T-helper 2 cell treated with Interferon-gamma antibody and Interleukin-4, amounts not matched to agents 5 μg/mL and 100 μg/mL, for 36 hours (primary cell): ENCODE results near the gene LY6G5B.

Experiments used
- DNase-seq: peaks from one replicate; pipeline ENCODE4 v3.0.0; 2021; ENCODE audit warnings: low spot score
- H3K27ac Mint-ChIP-seq: one replicate; pipeline ENCODE4 v1.8.0; 2021; ENCODE audit warnings: mild to moderate bottlenecking, mixed read lengths
- H3K27me3 Mint-ChIP-seq: one replicate; pipeline ENCODE4 v1.8.0; 2021; ENCODE audit warnings: low read depth, mixed read lengths
- H3K36me3 Mint-ChIP-seq: one replicate; pipeline ENCODE4 v1.8.0; 2021; ENCODE audit warnings: low read depth, mixed read lengths
- H3K4me1 Mint-ChIP-seq: one replicate; pipeline ENCODE4 v1.8.0; 2021; ENCODE audit warnings: low read depth, mixed read lengths
- H3K4me3 Mint-ChIP-seq: one replicate; pipeline ENCODE4 v1.8.0; 2022; ENCODE audit warnings: mild to moderate bottlenecking, moderate library complexity, mixed read lengths
- H3K9me3 Mint-ChIP-seq: one replicate; pipeline ENCODE4 v1.8.0; 2021; ENCODE audit warnings: mixed read lengths

Gene LY6G5B

GRCh38 chr6:31652925-31653724 is 16.7 kb upstream of the LY6G5B start:
- Mint-ChIP-seq H3K36me3 (peaks cover 48% of the 10 kb centered on the region), H3K27ac (peak overlapping the region; percentile 98), H3K4me3 (peak overlapping the region; percentile 97), H3K4me1 (peaks cover 49% of the 10 kb centered on the region), H3K27me3 (no peaks in the 10 kb centered on the region), H3K9me3 (no peaks in the 10 kb centered on the region)
- DNase-seq: peak; percentile 88

GRCh38 chr6:31654574-31655348 is 15.0 kb upstream of the LY6G5B start:
- H3K4me1 Mint-ChIP-seq: peaks cover 56% of the 10 kb centered on the region
- peaks cover 44% of the 10 kb centered on the region for H3K36me3 Mint-ChIP-seq
- no peaks in the 10 kb centered on the region for H3K9me3 Mint-ChIP-seq
- H3K4me3 Mint-ChIP-seq: no peak overlapping the region
- DNase-seq: no peak
- H3K27ac Mint-ChIP-seq: no peak overlapping the region
- H3K27me3 Mint-ChIP-seq: no peaks in the 10 kb centered on the region

GRCh38 chr6:31655349-31656237 is 14.2 kb upstream of the LY6G5B start, which contains the start of gene APOM:
Gene APOM (plus strand): TSS chr6:31655894. CDS start chr6:31655967, 73 bp downstream.
- H3K9me3 Mint-ChIP-seq: no peaks in the 10 kb centered on the region
- H3K4me1 Mint-ChIP-seq: peaks cover 56% of the 10 kb centered on the region
- DNase-seq: no peak
- H3K27ac Mint-ChIP-seq: peak within 1 kb of the TSS; percentile 65
- no peak within 1 kb of the TSS for H3K4me3 Mint-ChIP-seq
- H3K27me3 Mint-ChIP-seq: no peaks in the 10 kb centered on the region
- H3K36me3 Mint-ChIP-seq: peaks cover 46% of the 10 kb centered on the region

- Mint-ChIP-seq H3K36me3 (peaks cover 49% of the 10 kb centered on the region), H3K27ac (peak overlapping the region; percentile 82), H3K4me1 (peaks cover 54% of the 10 kb centered on the region), H3K9me3 (no peaks in the 10 kb centered on the region), H3K27me3 (no peaks in the 10 kb centered on the region), H3K4me3 (peak overlapping the region; percentile 98)
- peak; percentile 30 for DNase-seq
Observed at GRCh38 chr6:31657406-31658157, 12.2 kb upstream of the LY6G5B start.

GRCh38 chr6:31658158-31658688 is 11.6 kb upstream of the LY6G5B start:
- no peak for DNase-seq
- Mint-ChIP-seq H3K9me3 (no peaks in the 10 kb centered on the region), H3K27me3 (no peaks in the 10 kb centered on the region), H3K36me3 (peaks cover 51% of the 10 kb centered on the region), H3K4me1 (peaks cover 53% of the 10 kb centered on the region), H3K27ac (peak overlapping the region; percentile 82), H3K4me3 (peak overlapping the region; percentile 98)

GRCh38 chr6:31658983-31659648 is 10.7 kb upstream of the LY6G5B start:
- peaks cover 58% of the 10 kb centered on the region for H3K4me1 Mint-ChIP-seq
- no peak for DNase-seq
- H3K27ac Mint-ChIP-seq: peak overlapping the region; percentile 90
- H3K36me3 Mint-ChIP-seq: peaks cover 59% of the 10 kb centered on the region
- H3K27me3 Mint-ChIP-seq: no peaks in the 10 kb centered on the region
- peak overlapping the region; percentile 98 for H3K4me3 Mint-ChIP-seq
- H3K9me3 Mint-ChIP-seq: no peaks in the 10 kb centered on the region

- H3K4me1 Mint-ChIP-seq: peaks cover 64% of the 10 kb centered on the region
- peaks cover 66% of the 10 kb centered on the region for H3K36me3 Mint-ChIP-seq
- no peaks in the 10 kb centered on the region for H3K9me3 Mint-ChIP-seq
- peak overlapping the region; percentile 98 for H3K4me3 Mint-ChIP-seq
- peak overlapping the region; percentile 90 for H3K27ac Mint-ChIP-seq
- H3K27me3 Mint-ChIP-seq: no peaks in the 10 kb centered on the region
- peak; percentile 47 for DNase-seq
Observed at GRCh38 chr6:31659649-31660380, 10.0 kb upstream of the LY6G5B start.

- H3K27me3 Mint-ChIP-seq: no peaks in the 10 kb centered on the region
- peaks cover 63% of the 10 kb centered on the region for H3K4me1 Mint-ChIP-seq
Observed at GRCh38 chr6:31660381-31661261, 9.2 kb upstream of the LY6G5B start, which contains the start of gene C6orf47. Gene C6orf47 (minus strand): TSS chr6:31660778. CDS start chr6:31659947, 831 bp downstream.

GRCh38 chr6:31661262-31662123 is 8.3 kb upstream of the LY6G5B start:
- peaks cover 64% of the 10 kb centered on the region for H3K36me3 Mint-ChIP-seq
- peak overlapping the region; percentile 82 for H3K4me3 Mint-ChIP-seq
- DNase-seq: no peak
- peaks cover 58% of the 10 kb centered on the region for H3K4me1 Mint-ChIP-seq
- H3K27me3 Mint-ChIP-seq: no peaks in the 10 kb centered on the region
- peak overlapping the region; percentile 79 for H3K27ac Mint-ChIP-seq
- no peaks in the 10 kb centered on the region for H3K9me3 Mint-ChIP-seq

More at GRCh38 chr6:31660381-31661261, 9.2 kb upstream of the LY6G5B start, which contains the start of gene C6orf47:
- Mint-ChIP-seq H3K9me3 (no peaks in the 10 kb centered on the region), H3K4me3 (peak within 1 kb of the TSS; percentile 98), H3K36me3 (peaks cover 65% of the 10 kb centered on the region), H3K27ac (peak within 1 kb of the TSS; percentile 90)
- DNase-seq: peak; percentile 77

GRCh38 chr6:31662124-31662723 is 7.6 kb upstream of the LY6G5B start:
- peaks cover 60% of the 10 kb centered on the region for H3K4me1 Mint-ChIP-seq
- peak overlapping the region; percentile 58 for H3K27ac Mint-ChIP-seq
- peak overlapping the region; percentile 58 for H3K4me3 Mint-ChIP-seq
- no peaks in the 10 kb centered on the region for H3K9me3 Mint-ChIP-seq
- H3K36me3 Mint-ChIP-seq: peaks cover 65% of the 10 kb centered on the region
- H3K27me3 Mint-ChIP-seq: no peaks in the 10 kb centered on the region
- no peak for DNase-seq
